Epithelial cell of esophagus (primary cell): ENCODE data around the gene FGG.

Source experiments
- DNase-seq: peaks from one replicate; pipeline ENCODE4 v3.0.0; 2010; ENCODE audit warnings: low read depth
- H3K4me3 ChIP-seq: 2 replicates; pipeline ENCODE4 v1.5.1; 2011; ENCODE audit warnings: mild to moderate bottlenecking, low read length, control low read depth
- TF ChIP-seq, protein P1 (sequence below): IDR thresholded peaks from 2 replicates; pipeline ENCODE4 v1.5.1; 2011; ENCODE audit warnings: low read depth, mild to moderate bottlenecking, low read length, control low read depth, inconsistent platforms; ENCODE audit not compliant: insufficient read depth; ENCODE audit errors: missing control alignments

Gene FGG

GRCh38 chr4:154593868-154594267 is 18.6 kb downstream of the FGG start:
- no peak for DNase-seq
- H3K4me3 ChIP-seq = no peak overlapping the region
- TF ChIP-seq, protein P1, sequence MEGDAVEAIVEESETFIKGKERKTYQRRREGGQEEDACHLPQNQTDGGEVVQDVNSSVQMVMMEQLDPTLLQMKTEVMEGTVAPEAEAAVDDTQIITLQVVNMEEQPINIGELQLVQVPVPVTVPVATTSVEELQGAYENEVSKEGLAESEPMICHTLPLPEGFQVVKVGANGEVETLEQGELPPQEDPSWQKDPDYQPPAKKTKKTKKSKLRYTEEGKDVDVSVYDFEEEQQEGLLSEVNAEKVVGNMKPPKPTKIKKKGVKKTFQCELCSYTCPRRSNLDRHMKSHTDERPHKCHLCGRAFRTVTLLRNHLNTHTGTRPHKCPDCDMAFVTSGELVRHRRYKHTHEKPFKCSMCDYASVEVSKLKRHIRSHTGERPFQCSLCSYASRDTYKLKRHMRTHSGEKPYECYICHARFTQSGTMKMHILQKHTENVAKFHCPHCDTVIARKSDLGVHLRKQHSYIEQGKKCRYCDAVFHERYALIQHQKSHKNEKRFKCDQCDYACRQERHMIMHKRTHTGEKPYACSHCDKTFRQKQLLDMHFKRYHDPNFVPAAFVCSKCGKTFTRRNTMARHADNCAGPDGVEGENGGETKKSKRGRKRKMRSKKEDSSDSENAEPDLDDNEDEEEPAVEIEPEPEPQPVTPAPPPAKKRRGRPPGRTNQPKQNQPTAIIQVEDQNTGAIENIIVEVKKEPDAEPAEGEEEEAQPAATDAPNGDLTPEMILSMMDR = no peak

DNA sequence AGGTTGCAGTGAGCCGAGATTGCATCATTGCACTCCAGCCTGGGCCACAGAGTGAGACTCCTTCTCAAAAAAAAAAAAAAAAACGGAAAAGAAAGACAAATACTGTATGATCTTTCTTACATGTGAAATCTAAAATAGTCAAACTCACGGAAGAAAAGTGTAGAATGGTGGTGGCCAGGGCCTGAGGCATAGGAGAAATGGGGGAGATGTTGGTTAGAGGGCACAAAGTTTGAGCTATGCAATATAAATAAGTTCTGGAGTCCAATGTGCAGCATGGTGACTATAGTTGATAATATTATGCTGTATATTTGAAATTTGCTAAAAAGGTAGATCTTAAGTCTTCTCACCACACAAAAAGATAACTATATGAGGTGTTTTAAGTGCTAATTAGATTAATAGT is 20.6 kb downstream of the FGG start:
- TF ChIP-seq, protein P1 = no peak
- H3K4me3 ChIP-seq = no peak overlapping the region
- DNase-seq = no peak

- no peak for DNase-seq
- H3K4me3 ChIP-seq = no peak within 1 kb of the TSS
- TF ChIP-seq, protein P1 = no peak
These were observed 22.0 kb downstream of the FGG start, which contains the start of gene FGA for GRCh38 chr4:154590329-154591006. Gene FGA (minus strand): TSS chr4:154590742. CDS start chr4:154590687, 55 bp downstream.

- no peak overlapping the region for H3K4me3 ChIP-seq
- DNase-seq = no peak
- TF ChIP-seq, protein P1 = no peak
These were observed 22.9 kb downstream of the FGG start for GRCh38 chr4:154589296-154590197.

DNA sequence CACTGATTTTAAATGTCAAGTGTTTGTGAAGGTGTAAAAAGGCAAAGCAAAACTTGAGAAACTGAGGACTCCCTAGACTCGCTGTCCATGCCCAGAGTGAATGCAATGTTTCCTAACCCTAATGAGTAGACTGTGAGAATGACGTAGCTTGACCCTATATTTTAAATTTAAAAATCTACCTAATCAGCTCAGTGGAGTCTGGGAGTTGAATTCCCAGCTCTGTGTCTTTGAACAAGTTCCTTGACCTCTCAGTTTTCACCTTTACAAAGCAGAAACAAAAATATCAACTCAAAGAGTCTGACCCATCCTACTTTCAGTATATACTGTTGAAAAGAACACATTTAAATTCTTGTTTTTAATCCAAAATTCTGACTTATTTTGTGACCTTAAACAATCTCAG is 24.3 kb downstream of the FGG start:
- TF ChIP-seq, protein P1 = no peak
- H3K4me3 ChIP-seq = no peak overlapping the region
- DNase-seq = no peak

- no peak for DNase-seq
- TF ChIP-seq, protein P1 = no peak
- no peak overlapping the region for H3K4me3 ChIP-seq
These were observed 26.0 kb downstream of the FGG start for GRCh38 chr4:154586296-154587033.
